ENCODE measurements around the gene UPB1. TPM values are rescaled to one million over a fixed set of nuclear protein-coding genes. Genes with fewer than 3 reads are reported as not detected.

Gene UPB1
- total and polyA plus RNA-seq, 10 of the 15 experiments (the other 5 are each of a cell fraction or from before 2014, with no cell fraction given), result 0.89 to 20.5 (median 3.1) TPM

DNA sequence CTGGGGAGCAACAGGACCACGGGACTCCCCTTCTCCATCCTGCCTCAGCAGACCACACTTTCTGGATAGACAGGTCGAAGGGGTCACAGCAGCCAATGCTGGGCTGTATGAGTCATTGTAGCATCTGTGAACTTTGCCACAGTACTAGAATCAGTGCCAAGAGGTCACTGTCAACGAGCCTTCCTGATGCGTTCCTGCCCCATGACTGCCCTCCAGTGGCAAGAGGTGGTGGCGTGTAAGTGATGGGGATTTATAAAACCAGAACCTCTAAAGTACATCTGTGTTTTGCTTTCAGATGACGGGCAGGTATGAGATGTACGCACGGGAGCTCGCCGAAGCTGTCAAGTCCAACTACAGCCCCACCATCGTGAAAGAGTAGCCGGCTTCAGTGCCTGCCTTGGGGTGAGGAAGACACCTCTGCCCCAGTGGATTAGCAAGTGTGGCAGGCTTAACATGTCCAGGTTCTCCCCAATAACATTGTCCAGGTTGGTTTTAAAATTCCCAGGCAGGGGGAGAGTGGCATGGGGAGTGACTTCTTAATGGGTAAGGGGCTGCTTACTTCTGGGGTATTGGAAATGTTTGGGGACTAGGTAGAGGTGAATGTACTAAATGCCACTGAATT lies 30.4 kb downstream of the UPB1 start (continued):
- TF ChIP-seq, protein P1, sequence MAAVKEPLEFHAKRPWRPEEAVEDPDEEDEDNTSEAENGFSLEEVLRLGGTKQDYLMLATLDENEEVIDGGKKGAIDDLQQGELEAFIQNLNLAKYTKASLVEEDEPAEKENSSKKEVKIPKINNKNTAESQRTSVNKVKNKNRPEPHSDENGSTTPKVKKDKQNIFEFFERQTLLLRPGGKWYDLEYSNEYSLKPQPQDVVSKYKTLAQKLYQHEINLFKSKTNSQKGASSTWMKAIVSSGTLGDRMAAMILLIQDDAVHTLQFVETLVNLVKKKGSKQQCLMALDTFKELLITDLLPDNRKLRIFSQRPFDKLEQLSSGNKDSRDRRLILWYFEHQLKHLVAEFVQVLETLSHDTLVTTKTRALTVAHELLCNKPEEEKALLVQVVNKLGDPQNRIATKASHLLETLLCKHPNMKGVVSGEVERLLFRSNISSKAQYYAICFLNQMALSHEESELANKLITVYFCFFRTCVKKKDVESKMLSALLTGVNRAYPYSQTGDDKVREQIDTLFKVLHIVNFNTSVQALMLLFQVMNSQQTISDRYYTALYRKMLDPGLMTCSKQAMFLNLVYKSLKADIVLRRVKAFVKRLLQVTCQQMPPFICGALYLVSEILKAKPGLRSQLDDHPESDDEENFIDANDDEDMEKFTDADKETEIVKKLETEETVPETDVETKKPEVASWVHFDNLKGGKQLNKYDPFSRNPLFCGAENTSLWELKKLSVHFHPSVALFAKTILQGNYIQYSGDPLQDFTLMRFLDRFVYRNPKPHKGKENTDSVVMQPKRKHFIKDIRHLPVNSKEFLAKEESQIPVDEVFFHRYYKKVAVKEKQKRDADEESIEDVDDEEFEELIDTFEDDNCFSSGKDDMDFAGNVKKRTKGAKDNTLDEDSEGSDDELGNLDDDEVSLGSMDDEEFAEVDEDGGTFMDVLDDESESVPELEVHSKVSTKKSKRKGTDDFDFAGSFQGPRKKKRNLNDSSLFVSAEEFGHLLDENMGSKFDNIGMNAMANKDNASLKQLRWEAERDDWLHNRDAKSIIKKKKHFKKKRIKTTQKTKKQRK (IDR thresholded peaks at IDR 0.05; ENCODE audit: low read depth, low read length), result no peak
- TF ChIP-seq YY1 (IDR thresholded peaks at IDR 0.05; ENCODE audit: low read depth, low read length) (peak; percentile 61), SMARCA5 (IDR thresholded peaks at IDR 0.05) (peak; percentile 48; the same call in 1 of the 2 replicates)

DNA sequence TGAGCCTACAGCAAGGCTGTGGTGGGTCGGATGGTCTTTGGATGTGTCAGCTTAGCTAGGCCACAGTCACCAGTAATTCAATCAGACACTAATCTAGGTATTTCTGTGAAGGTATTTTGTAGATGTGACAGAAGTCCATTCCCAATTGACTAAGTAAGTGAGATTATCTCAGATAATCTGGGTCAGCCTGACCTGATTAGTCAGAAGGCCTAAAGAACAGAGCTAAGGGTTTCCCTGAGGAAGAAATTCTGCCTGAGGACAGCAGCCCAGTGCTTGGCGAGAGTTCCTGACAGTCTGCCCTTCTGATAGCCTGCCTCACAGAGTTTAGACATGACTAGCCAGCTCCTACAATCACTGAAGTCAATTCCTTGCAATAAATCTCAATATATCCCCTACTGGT lies 31.1 kb downstream of the UPB1 start:
- TSS peak; percentile 49 for BruUV-seq (replicated peaks)
- H3K79me2 ChIP-seq (ENCODE audit: control insufficient read depth, insufficient read depth, low read length), result no peaks in the 10 kb centered on the region
- intact Hi-C loops (cut with micrococcal nuclease; ENCODE audit: unreplicated experiment), result no loop called here
- no peak overlapping the region for H2AFZ ChIP-seq (ENCODE audit: control insufficient read depth, low read depth, low read length)
- ChIA-PET CTCF (interaction anchor here (0.6 to 11.7 kb wide), 22 partner anchors 9 to 284 kb away, joined by 3 to 213 read pairs (median 4); partner anchors contain the start of gene ADORA2A), POLR2A (interaction anchor here (0.6 kb wide), 1 partner anchor 136 kb away, joined by 5 read pairs; no protein-coding TSS in a partner anchor), RAD21 (ENCODE audit: unreplicated experiment) (interaction anchor here (1.0 to 1.6 kb wide), 6 partner anchors 19 to 200 kb away, joined by 3 to 5 read pairs (median 4); no protein-coding TSS in a partner anchor), SMC1A (ENCODE audit: uncharacterized antibody, unreplicated experiment) (interaction anchor here (0.6 to 7.7 kb wide), 10 partner anchors 10 to 204 kb away, joined by 3 to 113 read pairs (median 3); no protein-coding TSS in a partner anchor)
- 68% methylated on average over 2 of the region's 2 CpGs for whole genome bisulfite sequencing (ENCODE audit: insufficient coverage, insufficient replicate concordance, low lambda C conversion rate, missing lambda C conversion rate)
- H3K27me3 ChIP-seq (replicated peaks in 1 of 2; ENCODE audit: control insufficient read depth in 2 of 2, insufficient read depth in 2 of 2, low read length in 1 of 2), result no peaks in the 10 kb centered on the region
- no peak for TF ChIP-seq ZNF274 (IDR thresholded peaks at IDR 0.05; ENCODE audit: insufficient read depth, insufficient read length)
- TF ChIP-seq PAX8 (IDR thresholded peaks at IDR 0.05), result no peak
- no peak for TF ChIP-seq LARP7 (IDR thresholded peaks at IDR 0.05)
- TF ChIP-seq FOS (IDR thresholded peaks at IDR 0.05; ENCODE audit: borderline replicate concordance, extremely low read depth, insufficient read length), result no peak
- no peak for TF ChIP-seq POLR2AphosphoS5 (IDR thresholded peaks at IDR 0.05; ENCODE audit: low read length)
- TF ChIP-seq DPF2 (IDR thresholded peaks at IDR 0.05), result no peak
- no peak for TF ChIP-seq NFIC (IDR thresholded peaks at IDR 0.05; ENCODE audit: low read depth, low read length)
- no peak for TF ChIP-seq CEBPB (IDR thresholded peaks at IDR 0.05; ENCODE audit: borderline replicate concordance in 1 of 2, low read depth in 2 of 2, low read length in 2 of 2)
- TF ChIP-seq RELB (IDR thresholded peaks at IDR 0.05; ENCODE audit: low read depth), result no peak
- no peak for TF ChIP-seq HDAC6 (IDR thresholded peaks at IDR 0.05; ENCODE audit: unreplicated experiment)
- TF ChIP-seq, protein P2, sequence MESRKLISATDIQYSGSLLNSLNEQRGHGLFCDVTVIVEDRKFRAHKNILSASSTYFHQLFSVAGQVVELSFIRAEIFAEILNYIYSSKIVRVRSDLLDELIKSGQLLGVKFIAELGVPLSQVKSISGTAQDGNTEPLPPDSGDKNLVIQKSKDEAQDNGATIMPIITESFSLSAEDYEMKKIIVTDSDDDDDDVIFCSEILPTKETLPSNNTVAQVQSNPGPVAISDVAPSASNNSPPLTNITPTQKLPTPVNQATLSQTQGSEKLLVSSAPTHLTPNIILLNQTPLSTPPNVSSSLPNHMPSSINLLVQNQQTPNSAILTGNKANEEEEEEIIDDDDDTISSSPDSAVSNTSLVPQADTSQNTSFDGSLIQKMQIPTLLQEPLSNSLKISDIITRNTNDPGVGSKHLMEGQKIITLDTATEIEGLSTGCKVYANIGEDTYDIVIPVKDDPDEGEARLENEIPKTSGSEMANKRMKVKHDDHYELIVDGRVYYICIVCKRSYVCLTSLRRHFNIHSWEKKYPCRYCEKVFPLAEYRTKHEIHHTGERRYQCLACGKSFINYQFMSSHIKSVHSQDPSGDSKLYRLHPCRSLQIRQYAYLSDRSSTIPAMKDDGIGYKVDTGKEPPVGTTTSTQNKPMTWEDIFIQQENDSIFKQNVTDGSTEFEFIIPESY (IDR thresholded peaks at IDR 0.05), result no peak
- no peaks in the 10 kb centered on the region for H3K9me3 ChIP-seq (replicated peaks; ENCODE audit: control insufficient read depth, insufficient read depth, low read length)
- peaks cover 10% of the 10 kb centered on the region for H3K4me1 ChIP-seq (ENCODE audit: control insufficient read depth, insufficient read depth, low read length)
- FAIRE-seq (no peak), ATAC-seq (no peak), DNase-seq (ENCODE audit: low read depth, low spot score) (no peak)
- H4K20me1 ChIP-seq (ENCODE audit: control insufficient read depth, insufficient read depth), result no peaks in the 10 kb centered on the region
- H3K9ac ChIP-seq (ENCODE audit: control insufficient read depth, insufficient read depth, low read length), result no peak overlapping the region
- no peak overlapping the region for H3K4me2 ChIP-seq (ENCODE audit: control insufficient read depth, insufficient read depth)
- no peak overlapping the region for H3K27ac ChIP-seq (ENCODE audit: control insufficient read depth, insufficient read depth)
- in situ Hi-C loops (cut with MboI), result no loop called here
- H3K36me3 ChIP-seq (ENCODE audit: control insufficient read depth in 2 of 2, insufficient read depth in 2 of 2, low read length in 1 of 2), result no peaks in the 10 kb centered on the region
- no peak overlapping the region for H3K4me3 ChIP-seq

Data from GM12878 (cell line).